HL-60 (cell line): ENCODE measurements around the gene CHIC1.
"Not testable (repeated sequence)": the region's sequence is repeated elsewhere in the genome, so short reads cannot be mapped to it uniquely, and the experiment has no call there.

Experiments
- DNase-seq, 2 experiments: peaks; one replicate each; pipeline ENCODE4 v3.0.0-alpha.2; 2010 to 2020; ENCODE audit warnings: low read depth in 1 of 2, low spot score in 1 of 2
- H3K27ac ChIP-seq: fragments of 250-450 bp; sonication (Bioruptor Pico); replicated peaks from 2 replicates; pipeline ENCODE4 v1.5.1; 2020; ENCODE audit warnings: mild to moderate bottlenecking, moderate library complexity
- H3K27me3 ChIP-seq: fragments of 250-450 bp; sonication (Bioruptor Pico); 2 replicates; pipeline ENCODE4 v1.5.1; 2021; ENCODE audit warnings: mild to moderate bottlenecking, moderate library complexity; ENCODE audit not compliant: insufficient read depth, poor library complexity, severe bottlenecking
- H3K4me3 ChIP-seq: replicated peaks from 2 replicates; pipeline ENCODE4 v1.5.1; 2011; ENCODE audit warnings: mild to moderate bottlenecking, control low read depth, low read length; ENCODE audit not compliant: insufficient read depth
- GABPA ChIP-seq: IDR thresholded peaks from 2 replicates; pipeline ENCODE4 v1.6.1; 2012; ENCODE audit warnings: low read depth
- POLR2AphosphoS5 ChIP-seq: IDR thresholded peaks from 2 replicates; pipeline ENCODE4 v1.6.1; 2012; ENCODE audit warnings: low read depth
- SPI1 ChIP-seq: IDR thresholded peaks from 2 replicates; pipeline ENCODE4 v1.6.1; 2012; ENCODE audit warnings: low read depth, mild to moderate bottlenecking, borderline replicate concordance
- TF ChIP-seq, protein P1 (sequence below): IDR thresholded peaks from 2 replicates; pipeline ENCODE4 v1.6.1; 2012; ENCODE audit warnings: low read depth; ENCODE audit not compliant: insufficient replicate concordance
- TF ChIP-seq, protein P2 (sequence below): IDR thresholded peaks from one replicate; pipeline ENCODE4 v1.5.1; 2011; ENCODE audit warnings: low read length, control low read depth, inconsistent platforms; ENCODE audit not compliant: insufficient read depth

CHIC1 gene

DNA sequence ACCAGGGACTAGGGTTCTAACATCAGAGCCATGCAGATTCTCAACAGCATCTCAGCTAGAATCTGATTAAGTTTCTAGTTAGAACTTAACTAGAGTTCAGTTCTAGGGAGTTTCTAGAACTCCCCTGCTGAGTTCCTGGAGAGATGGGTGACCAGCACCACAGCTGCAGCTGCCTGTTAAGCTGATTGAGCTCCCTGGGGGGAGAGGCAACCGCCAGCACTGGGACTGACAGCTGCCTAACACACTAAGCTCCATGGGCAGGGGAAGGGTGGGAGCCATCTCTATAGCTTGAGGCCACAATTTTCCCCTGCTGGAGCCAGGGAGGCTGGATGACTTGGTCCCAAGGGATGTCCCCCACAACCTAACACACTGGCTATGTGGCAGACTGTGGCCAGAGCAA is 84.2 kb downstream of the CHIC1 start:
- Histone ChIP-seq H3K27ac (no peak overlapping the region), H3K27me3 (no peaks in the 10 kb centered on the region), H3K4me3 (no peak overlapping the region)
- no peak for DNase-seq
- TF ChIP-seq, protein P1, sequence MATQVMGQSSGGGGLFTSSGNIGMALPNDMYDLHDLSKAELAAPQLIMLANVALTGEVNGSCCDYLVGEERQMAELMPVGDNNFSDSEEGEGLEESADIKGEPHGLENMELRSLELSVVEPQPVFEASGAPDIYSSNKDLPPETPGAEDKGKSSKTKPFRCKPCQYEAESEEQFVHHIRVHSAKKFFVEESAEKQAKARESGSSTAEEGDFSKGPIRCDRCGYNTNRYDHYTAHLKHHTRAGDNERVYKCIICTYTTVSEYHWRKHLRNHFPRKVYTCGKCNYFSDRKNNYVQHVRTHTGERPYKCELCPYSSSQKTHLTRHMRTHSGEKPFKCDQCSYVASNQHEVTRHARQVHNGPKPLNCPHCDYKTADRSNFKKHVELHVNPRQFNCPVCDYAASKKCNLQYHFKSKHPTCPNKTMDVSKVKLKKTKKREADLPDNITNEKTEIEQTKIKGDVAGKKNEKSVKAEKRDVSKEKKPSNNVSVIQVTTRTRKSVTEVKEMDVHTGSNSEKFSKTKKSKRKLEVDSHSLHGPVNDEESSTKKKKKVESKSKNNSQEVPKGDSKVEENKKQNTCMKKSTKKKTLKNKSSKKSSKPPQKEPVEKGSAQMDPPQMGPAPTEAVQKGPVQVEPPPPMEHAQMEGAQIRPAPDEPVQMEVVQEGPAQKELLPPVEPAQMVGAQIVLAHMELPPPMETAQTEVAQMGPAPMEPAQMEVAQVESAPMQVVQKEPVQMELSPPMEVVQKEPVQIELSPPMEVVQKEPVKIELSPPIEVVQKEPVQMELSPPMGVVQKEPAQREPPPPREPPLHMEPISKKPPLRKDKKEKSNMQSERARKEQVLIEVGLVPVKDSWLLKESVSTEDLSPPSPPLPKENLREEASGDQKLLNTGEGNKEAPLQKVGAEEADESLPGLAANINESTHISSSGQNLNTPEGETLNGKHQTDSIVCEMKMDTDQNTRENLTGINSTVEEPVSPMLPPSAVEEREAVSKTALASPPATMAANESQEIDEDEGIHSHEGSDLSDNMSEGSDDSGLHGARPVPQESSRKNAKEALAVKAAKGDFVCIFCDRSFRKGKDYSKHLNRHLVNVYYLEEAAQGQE = no peak
- TF ChIP-seq SPI1 (no peak), GABPA (no peak), POLR2AphosphoS5 (no peak)
- TF ChIP-seq, protein P2, sequence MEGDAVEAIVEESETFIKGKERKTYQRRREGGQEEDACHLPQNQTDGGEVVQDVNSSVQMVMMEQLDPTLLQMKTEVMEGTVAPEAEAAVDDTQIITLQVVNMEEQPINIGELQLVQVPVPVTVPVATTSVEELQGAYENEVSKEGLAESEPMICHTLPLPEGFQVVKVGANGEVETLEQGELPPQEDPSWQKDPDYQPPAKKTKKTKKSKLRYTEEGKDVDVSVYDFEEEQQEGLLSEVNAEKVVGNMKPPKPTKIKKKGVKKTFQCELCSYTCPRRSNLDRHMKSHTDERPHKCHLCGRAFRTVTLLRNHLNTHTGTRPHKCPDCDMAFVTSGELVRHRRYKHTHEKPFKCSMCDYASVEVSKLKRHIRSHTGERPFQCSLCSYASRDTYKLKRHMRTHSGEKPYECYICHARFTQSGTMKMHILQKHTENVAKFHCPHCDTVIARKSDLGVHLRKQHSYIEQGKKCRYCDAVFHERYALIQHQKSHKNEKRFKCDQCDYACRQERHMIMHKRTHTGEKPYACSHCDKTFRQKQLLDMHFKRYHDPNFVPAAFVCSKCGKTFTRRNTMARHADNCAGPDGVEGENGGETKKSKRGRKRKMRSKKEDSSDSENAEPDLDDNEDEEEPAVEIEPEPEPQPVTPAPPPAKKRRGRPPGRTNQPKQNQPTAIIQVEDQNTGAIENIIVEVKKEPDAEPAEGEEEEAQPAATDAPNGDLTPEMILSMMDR = no peak

DNA sequence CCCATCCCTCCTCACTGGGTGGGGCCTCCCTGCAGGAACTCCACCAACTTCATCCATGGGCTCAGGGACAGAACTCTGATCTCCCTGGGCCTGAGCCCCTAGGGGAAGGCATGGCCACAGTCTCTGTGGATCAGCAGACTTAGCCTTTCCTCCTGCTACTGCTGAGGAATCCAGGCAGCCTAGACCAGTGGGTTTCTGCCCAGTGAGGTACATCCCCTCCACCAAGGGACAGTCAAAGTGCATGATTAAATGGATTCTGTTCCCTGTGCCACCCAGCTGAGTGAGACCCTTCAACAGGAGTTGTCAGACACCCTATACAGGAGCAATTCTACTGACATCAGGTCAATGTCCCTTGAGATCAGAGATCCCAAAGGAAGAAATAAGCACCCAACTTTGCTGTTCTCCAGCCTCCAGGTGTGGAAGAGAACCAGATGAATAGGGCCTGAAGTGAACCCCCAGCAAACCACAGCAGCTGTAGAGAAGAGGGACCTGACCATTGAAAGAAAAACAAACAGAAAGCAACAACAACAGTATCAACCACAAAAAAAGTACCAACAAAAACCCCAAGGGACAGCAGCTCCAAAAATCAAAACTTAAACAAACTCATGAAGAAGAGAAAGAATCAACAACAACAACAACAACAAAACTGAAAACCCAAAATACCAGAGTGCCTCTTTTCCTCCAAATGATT is 84.8 kb downstream of the CHIC1 start:
- Histone ChIP-seq H3K27me3 (no peaks in the 10 kb centered on the region), H3K27ac (no peak overlapping the region), H3K4me3 (no peak overlapping the region)
- no peak for DNase-seq
- no peak for TF ChIP-seq POLR2AphosphoS5
- TF ChIP-seq, protein P1 = no peak
- TF ChIP-seq SPI1 = no peak
- TF ChIP-seq, protein P2 = no peak

DNA sequence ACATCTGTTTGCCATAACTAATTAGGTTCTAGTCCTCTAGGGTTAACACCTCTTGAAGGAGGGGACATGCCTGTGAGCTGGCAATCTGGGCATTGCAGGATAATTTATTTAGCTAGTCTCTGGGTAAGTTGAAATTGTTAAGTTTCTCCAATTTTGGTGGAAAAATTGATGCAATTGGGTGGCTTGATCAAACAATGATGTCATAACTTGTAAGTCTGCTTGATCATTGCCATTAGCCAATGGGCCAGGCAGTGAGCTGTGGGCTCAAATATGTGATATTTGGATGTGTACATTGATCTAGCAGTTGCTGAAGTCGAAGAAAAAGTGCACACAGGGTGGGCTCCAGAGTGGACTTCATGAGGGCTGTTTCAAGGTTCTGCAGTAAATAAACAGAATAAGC is 98.3 kb downstream of the CHIC1 start:
- not testable (repeated sequence) for H3K27me3 ChIP-seq, DNase-seq, H3K27ac ChIP-seq, H3K4me3 ChIP-seq

DNA sequence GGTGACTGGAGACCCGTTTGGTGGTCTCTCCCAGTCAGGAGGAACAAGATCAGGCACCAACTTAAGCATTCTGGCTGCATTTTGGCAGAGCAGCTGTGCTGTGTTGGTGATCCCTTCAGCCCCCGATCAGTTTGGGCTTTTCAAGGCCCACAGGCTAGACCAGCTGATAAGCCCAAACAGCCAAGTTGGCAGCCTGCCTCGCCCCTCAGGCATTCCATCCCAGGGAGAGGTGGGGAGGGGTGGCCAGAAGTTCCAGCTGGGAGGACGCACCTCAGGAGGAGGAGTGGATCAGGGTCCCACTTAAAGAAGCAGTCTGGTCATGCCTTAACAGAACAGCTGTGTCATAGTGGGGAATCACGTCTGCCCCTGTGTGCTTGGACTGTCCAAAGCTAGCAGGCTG is 105.8 kb downstream of the CHIC1 start:
- Histone ChIP-seq H3K27me3 (no peaks in the 10 kb centered on the region), H3K4me3 (no peak overlapping the region), H3K27ac (no peak overlapping the region)
- TF ChIP-seq GABPA (no peak), SPI1 (no peak), POLR2AphosphoS5 (no peak)
- TF ChIP-seq, protein P2 = no peak
- TF ChIP-seq, protein P1 = no peak
- DNase-seq = no peak
